Stomach smooth muscle (tissue), 2 donors: Measurements from ENCODE around the gene COA8.

ENCODE experiments used
- H3K27ac ChIP-seq: one replicate; pipeline ENCODE4 v1.7.0; 2013; ENCODE audit warnings: mild to moderate bottlenecking, low read length, inconsistent platforms
- H3K27me3 ChIP-seq, 2 donors: one replicate each; pipeline ENCODE4 v1.7.0; 2013; ENCODE audit warnings: low read length in 2 of 2; ENCODE audit not compliant: insufficient read depth in 2 of 2, control insufficient read depth in 1 of 2
- H3K36me3 ChIP-seq, 2 donors: one replicate each; pipeline ENCODE4 v1.7.0; 2013; ENCODE audit warnings: low read length in 2 of 2; ENCODE audit not compliant: control insufficient read depth in 2 of 2, insufficient read depth in 2 of 2
- H3K4me1 ChIP-seq: one replicate; pipeline ENCODE4 v1.7.0; 2013; ENCODE audit warnings: low read length; ENCODE audit not compliant: control insufficient read depth, insufficient read depth
- H3K4me3 ChIP-seq, 2 donors: one replicate each; pipeline ENCODE4 v1.7.0; 2013; ENCODE audit warnings: low read length in 2 of 2
- H3K9ac ChIP-seq, 2 donors: one replicate each; pipeline ENCODE4 v1.7.0; 2013; ENCODE audit warnings: low read length in 2 of 2, mild to moderate bottlenecking in 1 of 2
- H3K9me3 ChIP-seq, 2 donors: one replicate each; pipeline ENCODE4 v1.7.0; 2013; ENCODE audit warnings: low read length in 2 of 2; ENCODE audit not compliant: control insufficient read depth in 2 of 2
- donor health status: healthy.
- donor health status: Pancreatic carcinoma.

Gene COA8

GRCh38 chr14:103613517-103613916 is 50.8 kb downstream of the COA8 start:
- H3K4me1 ChIP-seq: no peaks in the 10 kb centered on the region
- H3K9me3 ChIP-seq: peaks cover 3 to 6% of the 10 kb centered on the region in 2 donors
- H3K27me3 ChIP-seq: peaks cover 4 to 6% of the 10 kb centered on the region in 2 donors
- H3K4me3 ChIP-seq: no peak overlapping the region
- no peak overlapping the region for H3K9ac ChIP-seq
- no peak overlapping the region for H3K27ac ChIP-seq
- no peaks in the 10 kb centered on the region for H3K36me3 ChIP-seq

- no peaks in the 10 kb centered on the region for H3K27me3 ChIP-seq
- no peaks in the 10 kb centered on the region for H3K9me3 ChIP-seq
Measured at GRCh38 chr14:103616635-103617300, 54.0 kb downstream of the COA8 start.

GRCh38 chr14:103619057-103619456 is 56.3 kb downstream of the COA8 start:
- H3K27me3 ChIP-seq: no peaks in the 10 kb centered on the region
- H3K4me1 ChIP-seq: peaks cover under 1% of the 10 kb centered on the region
- H3K9me3 ChIP-seq: no peaks in the 10 kb centered on the region
- H3K4me3 ChIP-seq: no peak overlapping the region
- no peak overlapping the region for H3K9ac ChIP-seq
- no peak overlapping the region for H3K27ac ChIP-seq
- H3K36me3 ChIP-seq: no peaks in the 10 kb centered on the region

More at GRCh38 chr14:103616635-103617300, 54.0 kb downstream of the COA8 start:
- no peaks in the 10 kb centered on the region for H3K4me1 ChIP-seq
- no peak overlapping the region for H3K27ac ChIP-seq
- no peak overlapping the region for H3K9ac ChIP-seq
- H3K4me3 ChIP-seq: no peak overlapping the region
- no peaks in the 10 kb centered on the region for H3K36me3 ChIP-seq

GRCh38 chr14:103621860-103622259 is 59.1 kb downstream of the COA8 start:
- Histone ChIP-seq H3K4me1 (peaks cover 12% of the 10 kb centered on the region), H3K36me3 (no peaks in the 10 kb centered on the region)

GRCh38 chr14:103623308-103623707 is 60.5 kb downstream of the COA8 start:
- no peaks in the 10 kb centered on the region for H3K27me3 ChIP-seq
- no peak overlapping the region for H3K9ac ChIP-seq
- peaks cover 20% of the 10 kb centered on the region for H3K4me1 ChIP-seq
- no peaks in the 10 kb centered on the region for H3K36me3 ChIP-seq
- no peak overlapping the region for H3K4me3 ChIP-seq
- no peaks in the 10 kb centered on the region for H3K9me3 ChIP-seq
- no peak overlapping the region for H3K27ac ChIP-seq

More at GRCh38 chr14:103621860-103622259, 59.1 kb downstream of the COA8 start:
- Histone ChIP-seq H3K9me3 (no peaks in the 10 kb centered on the region), H3K27me3 (no peaks in the 10 kb centered on the region), H3K9ac (no peak overlapping the region), H3K4me3 (no peak overlapping the region), H3K27ac (no peak overlapping the region)

GRCh38 chr14:103623883-103624482 is 61.2 kb downstream of the COA8 start:
- H3K4me3 ChIP-seq: no peak overlapping the region
- no peak overlapping the region for H3K27ac ChIP-seq

GRCh38 chr14:103624860-103625259 is 62.1 kb downstream of the COA8 start:
- no peaks in the 10 kb centered on the region for H3K9me3 ChIP-seq
- H3K4me3 ChIP-seq: no peak overlapping the region
- no peaks in the 10 kb centered on the region for H3K27me3 ChIP-seq
- peaks cover 26% of the 10 kb centered on the region for H3K4me1 ChIP-seq
- no peaks in the 10 kb centered on the region for H3K36me3 ChIP-seq
- no peak overlapping the region for H3K9ac ChIP-seq
- peak overlapping the region; percentile 18 for H3K27ac ChIP-seq

More at GRCh38 chr14:103623883-103624482, 61.2 kb downstream of the COA8 start:
- Histone ChIP-seq H3K4me1 (peaks cover 26% of the 10 kb centered on the region), H3K9me3 (no peaks in the 10 kb centered on the region), H3K9ac (no peak overlapping the region), H3K27me3 (no peaks in the 10 kb centered on the region), H3K36me3 (no peaks in the 10 kb centered on the region)

GRCh38 chr14:103625356-103626095 is 62.8 kb downstream of the COA8 start:
- H3K9me3 ChIP-seq: no peaks in the 10 kb centered on the region
- H3K27me3 ChIP-seq: no peaks in the 10 kb centered on the region
- no peak overlapping the region for H3K4me3 ChIP-seq
- H3K27ac ChIP-seq: peak overlapping the region; percentile 18
- H3K36me3 ChIP-seq: no peaks in the 10 kb centered on the region
- H3K4me1 ChIP-seq: peaks cover 29% of the 10 kb centered on the region
- no peak overlapping the region for H3K9ac ChIP-seq

GRCh38 chr14:103626146-103626850 is 63.5 kb downstream of the COA8 start:
- H3K27ac ChIP-seq: no peak overlapping the region
- no peak overlapping the region for H3K4me3 ChIP-seq
- H3K9me3 ChIP-seq: no peaks in the 10 kb centered on the region
- H3K27me3 ChIP-seq: no peaks in the 10 kb centered on the region
- no peak overlapping the region for H3K9ac ChIP-seq
- H3K36me3 ChIP-seq: no peaks in the 10 kb centered on the region
- H3K4me1 ChIP-seq: peaks cover 34% of the 10 kb centered on the region
